NCI-H146 (cell line): ENCODE data around the gene TRPM6.
"Not testable (repeated sequence)": the region's sequence is repeated elsewhere in the genome, so short reads cannot be mapped to it uniquely, and the experiment has no call there.

ENCODE experiments used
- DNase-seq: peaks from one replicate; lab custom pipeline; 2025; lab: John Stamatoyannopoulos, UW

The TRPM6 gene

DNA sequence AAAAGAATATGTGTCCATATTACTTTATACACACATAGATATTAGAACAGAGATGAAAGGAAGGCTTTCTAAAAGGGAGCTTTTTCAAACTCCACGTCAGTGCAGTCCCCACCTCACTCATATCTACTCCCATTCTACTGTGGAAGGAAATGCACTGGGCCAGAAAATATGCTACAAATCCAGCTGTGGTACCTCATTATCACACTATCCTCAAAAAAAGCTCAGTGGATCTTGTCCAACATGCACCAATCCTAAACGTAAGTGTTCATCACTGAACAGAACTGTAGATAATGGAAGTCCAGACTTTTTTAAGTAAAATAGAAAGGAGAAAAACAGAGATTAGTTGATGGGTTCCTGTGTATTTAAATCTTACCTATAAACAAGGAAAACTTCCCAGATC lies 27.9 kb downstream of the TRPM6 start:
- DNase-seq: no peak

DNA sequence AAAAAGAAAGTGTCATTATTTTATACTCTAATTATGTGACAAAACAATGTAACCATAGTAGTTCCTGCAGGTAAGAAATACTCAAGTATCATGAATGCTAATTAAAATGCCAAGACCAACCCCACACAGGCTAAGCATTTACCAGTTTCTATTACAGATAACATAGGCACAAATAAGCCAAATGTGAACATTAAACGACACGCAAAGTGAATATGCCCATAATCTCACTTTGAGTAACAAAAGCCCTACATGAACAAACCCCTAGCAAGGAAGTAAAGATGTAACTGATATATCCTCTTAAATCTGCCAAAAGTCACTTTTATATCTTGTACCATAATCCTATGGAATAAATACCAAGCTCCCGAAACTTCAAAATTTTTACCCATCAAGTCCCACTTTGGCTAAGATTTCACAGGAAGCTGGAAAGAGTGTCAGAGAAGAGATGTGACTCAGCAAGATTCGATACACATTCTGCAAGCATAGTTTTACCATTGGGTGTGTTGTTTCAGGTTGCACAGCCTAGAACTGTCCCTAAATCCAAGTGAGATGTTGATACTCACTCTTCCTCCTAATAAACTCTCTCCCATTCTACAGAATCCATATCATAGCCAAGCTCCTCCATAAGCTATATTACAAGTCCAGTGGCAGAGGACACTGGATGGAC lies 28.8 kb downstream of the TRPM6 start:
- DNase-seq: no peak

DNA sequence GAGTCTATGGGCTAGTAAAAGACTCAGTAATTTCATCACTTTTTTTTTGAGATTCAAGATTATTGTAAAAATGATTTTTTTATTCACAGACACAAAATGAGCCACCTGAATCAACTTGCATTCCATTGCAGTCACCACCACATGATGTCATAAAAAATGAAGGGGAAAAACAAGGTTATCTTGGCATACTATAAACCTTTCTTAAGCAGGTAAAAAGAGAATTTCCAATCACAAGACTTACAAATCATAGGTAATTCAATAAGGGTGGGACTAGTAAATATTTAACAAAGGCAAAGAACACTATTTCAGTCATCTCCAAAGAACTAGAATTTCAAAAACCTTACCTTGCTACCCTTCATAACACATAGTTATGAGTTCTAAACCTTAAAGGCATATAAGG lies 30.7 kb downstream of the TRPM6 start:
- DNase-seq: no peak

DNA sequence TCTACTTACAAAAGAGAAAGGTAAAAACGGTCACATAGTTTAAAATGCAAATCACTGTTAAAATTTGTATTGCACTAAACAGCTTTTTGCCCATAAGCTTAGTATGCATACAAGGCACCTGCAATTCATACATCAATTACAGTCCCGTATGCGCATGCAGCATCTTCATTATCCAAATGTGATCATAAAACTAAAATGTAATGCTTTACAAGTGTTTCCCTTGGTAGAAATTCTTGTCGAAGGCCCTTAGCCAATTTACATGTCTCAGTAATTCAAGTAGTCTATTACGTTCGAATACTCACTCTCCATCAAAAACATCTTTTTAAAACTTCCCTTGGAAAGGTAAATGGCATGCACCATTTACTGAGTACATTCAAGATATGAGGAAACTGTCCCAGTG lies 32.6 kb downstream of the TRPM6 start:
- DNase-seq: no peak

DNA sequence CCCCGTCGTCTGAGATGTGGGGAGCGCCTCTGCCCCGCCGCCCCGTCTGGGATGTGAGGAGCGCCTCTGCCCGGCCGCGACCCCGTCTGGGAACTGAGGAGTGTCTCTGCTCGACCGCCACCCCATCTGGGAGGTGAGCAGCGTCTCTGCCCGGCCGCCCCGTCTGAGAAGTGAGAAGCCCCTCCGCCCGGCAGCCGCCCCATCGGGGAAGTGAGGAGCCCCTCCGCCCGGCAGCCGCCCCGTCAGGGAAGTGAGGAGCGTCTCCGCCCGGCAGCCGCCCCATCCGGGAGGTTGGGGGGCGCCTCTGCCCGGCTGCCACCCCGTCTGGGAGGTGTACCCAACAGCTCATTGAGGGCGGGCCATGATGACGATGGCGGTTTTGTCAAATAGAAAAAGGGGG lies 34.7 kb downstream of the TRPM6 start:
- not testable (repeated sequence) for DNase-seq

DNA sequence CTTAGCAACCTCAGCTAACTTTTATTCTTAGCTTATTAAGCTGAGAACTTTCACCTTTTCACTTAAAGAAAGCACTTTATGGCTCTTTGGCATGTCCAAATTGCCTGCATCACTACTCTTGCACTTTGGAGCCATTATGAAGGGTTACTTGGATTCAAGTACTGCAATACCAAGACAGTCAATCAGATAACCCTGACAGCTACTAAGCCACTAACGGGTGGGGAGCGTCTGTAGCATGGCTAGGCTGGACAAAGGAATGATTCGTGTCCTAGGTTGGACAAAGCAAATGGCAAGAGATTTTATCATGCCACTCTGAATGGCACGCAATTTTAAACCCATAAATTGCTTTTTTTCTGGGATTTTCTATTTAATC lies 39.6 kb downstream of the TRPM6 start:
- no peak for DNase-seq

DNA sequence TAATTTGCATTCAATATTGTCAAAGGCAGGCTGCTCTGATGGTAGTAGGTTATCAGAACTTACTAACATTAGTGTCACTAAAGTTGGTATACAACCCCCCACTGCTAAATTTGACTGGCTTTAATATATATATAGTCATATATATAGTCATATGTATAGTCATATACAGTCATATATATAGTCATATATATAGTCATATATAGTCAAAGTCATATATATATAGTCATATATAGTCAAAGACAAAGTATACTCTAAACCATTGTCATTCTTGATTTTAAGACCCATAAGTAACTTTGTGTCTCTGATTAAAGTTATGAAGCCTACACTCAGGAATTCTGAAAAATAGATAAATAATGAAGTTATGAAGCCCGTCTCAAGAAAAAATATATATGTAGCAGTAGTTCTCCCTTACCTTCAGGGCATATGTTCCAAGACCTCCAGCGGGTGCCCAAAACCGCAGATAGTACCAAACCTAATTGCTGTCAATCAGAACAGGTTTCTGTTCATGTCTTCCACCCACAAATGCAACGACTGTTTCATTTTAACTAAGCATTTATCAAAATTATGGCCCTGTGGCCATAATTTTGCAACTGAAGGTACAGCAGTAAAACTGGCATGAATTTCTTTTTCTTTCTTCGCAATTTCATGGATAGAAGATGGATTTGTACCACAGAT lies 40.1 kb downstream of the TRPM6 start:
- no peak for DNase-seq

DNA sequence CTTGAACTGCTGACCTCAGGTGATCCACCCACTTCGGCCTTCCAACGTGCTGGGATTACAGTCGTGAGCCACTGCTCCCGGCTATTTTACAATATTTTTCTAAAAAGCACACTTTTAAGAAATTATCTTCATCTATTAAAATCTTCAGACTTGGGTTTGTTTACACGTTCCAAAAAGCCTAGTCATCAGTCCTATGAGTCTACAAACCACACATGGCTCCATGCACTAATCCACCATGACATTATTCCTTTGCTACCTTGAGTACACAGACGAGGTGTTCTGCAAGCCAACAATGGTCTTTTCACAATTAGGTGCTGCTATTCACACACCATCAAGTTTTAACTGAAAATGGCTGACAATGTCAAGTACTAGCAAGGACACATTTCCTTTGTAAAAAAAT lies 41.0 kb downstream of the TRPM6 start:
- no peak for DNase-seq

DNA sequence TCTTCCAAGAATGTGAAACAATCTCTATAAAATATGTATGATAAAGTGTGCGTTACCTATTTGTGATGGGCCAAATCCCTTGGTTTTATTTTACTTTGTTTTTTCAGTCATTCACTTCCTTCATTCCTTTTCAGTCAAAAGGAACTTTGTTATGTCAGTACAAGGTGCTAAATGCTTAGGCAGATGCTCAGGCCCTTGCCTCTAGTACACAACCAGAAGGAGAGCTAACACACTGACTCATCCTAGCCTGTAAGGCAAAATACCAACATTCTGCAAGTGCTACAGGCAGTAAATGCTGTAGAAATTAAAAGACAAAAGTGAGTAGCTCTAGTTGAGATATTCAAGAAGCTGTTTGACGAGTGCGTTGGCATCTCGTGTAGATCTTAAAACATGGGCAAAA lies 49.4 kb downstream of the TRPM6 start:
- DNase-seq: no peak

DNA sequence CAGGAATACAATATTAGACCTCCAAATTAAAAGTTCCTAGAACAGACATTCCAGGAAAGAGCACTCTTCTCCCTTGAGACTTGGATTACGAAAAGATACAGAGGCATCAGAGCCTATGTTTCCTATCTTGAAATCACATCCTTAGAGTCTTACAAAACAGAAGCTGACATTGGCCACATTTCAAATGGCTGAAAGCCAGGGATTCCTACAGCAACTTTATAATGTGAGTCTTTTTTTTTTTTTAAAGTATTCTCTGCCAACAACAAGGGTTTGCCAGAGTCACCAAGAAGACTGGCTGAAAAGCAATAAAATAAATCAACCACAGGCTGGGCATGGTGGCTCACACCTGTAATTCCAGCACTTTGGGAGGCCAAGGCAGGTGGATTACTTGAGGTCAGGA lies 63.1 kb downstream of the TRPM6 start:
- no peak for DNase-seq

DNA sequence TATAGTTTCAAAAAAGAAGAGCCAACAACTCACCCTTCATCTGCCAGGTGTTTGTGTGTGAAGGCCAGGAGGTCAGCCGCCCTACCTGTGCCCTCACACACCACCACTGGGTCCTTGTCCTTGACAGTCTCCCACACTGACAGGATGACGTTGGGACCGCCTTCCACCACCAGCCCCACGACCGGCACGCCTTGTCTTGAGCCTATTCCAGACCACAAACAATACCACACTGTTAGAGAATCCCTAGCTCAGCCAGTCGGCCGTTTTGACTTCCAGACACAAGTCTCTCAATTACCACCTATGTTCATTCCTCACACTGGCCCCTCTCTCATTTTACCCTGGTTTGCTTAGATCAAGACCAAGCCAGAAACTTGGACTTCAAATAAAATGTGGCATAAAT lies 66.1 kb downstream of the TRPM6 start:
- no peak for DNase-seq

DNA sequence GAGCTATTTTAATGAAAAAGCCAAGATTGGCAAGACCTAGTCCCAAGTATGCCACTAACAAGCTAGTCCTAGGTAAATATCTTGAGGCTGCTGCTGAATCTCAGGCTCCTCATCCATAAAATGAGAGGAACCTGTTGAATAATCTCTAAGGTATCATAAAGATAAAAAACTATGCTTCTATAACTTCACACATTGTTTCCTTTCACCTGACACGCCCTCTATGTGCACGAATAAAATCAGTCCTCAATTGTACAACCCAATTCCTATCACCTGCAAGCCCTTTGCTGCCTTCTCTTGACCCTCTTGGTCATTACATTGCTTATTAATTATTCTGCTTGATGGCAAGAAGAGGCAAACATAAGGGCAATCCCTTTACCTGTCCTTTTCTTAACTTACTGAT lies 69.9 kb downstream of the TRPM6 start:
- no peak for DNase-seq

DNA sequence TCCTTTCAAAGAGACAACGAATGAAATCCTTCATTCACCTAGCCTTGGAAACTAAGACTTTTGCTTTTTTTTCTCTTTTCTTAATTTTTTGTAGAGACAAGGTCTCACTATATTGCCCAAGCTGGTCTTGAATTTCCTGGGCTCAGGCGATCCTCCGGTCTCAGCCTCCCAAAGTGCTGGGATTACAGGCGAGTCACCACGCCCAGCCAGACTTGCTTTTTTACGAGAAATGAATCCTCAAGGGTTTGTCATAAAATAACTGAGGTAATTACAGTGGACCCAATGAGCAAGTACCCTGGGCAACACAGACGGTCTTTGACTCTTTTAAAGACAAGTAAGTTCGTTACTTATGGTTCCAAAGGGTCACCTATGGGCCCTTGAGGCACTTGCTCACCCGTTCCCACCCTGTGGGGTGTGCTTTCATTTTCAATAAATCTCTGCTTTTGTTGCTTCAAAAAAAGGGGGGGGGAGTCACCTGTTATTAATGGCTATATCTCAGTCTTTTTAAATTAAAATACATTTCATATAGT lies 70.4 kb downstream of the TRPM6 start:
- DNase-seq: no peak

DNA sequence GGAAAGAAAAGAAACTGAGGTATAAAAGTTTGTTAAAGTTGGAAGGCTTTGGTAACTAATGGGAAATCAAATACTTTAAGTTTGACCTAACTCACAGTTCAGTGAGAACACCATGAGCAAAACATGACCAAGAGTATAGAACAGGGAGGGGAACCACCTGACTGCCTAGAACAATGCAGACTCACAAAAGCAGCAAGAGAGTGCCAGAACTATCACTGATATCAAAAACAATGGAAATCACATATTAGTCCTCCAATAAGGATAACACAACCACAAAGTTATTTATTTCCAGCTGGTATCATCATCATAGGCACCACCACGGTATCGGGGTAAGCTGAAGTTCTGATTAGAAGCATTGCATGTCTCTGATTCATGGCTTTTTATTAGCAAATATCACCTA lies 77.5 kb downstream of the TRPM6 start:
- DNase-seq: no peak

DNA sequence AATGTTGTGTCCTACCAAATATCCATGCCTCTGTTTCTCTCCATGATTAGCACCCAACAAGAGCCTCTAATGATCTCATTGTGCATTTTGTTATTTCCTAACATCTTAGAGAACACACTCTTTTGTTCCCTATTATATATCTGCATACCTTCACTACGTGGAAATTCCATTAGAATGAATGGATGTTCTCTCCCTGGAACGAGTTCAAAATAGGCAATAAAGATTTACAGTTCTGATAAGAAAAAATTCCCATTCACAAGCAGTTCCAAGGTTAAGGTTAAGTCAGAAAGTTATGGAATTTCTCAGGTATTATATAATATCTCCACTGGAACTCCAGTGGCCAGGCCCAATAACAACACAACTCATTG lies 83.7 kb downstream of the TRPM6 start:
- no peak for DNase-seq

DNA sequence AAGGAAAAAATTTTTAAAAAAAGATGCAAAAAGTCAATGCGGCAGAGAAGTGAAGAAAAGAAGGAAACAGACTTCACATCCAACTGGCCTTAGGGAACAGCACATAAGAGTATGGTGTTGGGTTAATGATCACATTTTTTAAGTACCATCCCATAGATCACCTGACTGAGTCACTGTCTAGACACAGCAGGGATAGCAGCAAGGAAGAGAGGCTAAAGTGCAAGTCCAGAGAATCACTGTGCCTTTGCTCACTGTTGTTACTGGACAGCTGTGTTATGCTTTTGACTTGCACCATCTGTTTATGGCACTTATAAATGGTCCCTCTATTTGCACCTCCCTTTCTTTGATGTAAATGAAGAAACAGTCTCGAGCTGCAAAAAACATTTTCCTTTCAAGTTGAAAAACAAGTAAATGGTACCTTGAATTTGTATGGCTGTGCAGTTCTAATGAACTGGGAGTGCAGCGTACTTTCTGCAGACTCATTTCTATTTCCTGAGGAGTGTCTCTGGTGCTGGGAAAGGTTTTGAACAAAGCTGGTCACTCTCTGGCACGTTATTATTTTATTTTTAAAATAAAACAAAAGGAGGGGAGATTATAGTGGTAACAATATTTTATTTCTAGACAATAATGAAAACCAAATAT lies 84.2 kb downstream of the TRPM6 start:
- no peak for DNase-seq

DNA sequence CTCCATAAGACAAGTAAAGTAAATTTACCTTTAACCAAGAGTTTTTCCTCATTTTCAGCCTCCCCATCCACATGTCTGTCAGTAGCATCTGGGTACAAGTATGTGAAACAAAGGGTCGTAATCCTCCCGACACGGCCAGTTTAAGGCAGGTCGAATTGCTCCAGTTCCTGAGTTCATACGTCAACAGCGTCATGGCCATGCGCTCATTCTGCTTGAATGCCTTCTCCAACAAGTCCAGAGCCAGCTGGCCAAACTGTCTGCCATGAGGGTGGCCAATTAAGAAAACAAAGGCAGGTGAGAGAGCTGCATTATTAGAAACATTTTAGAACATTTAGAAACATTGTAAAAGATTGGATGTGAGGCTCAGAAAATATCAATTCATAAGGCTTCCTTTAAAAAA lies 87.5 kb downstream of the TRPM6 start:
- peak; percentile 72 for DNase-seq

DNA sequence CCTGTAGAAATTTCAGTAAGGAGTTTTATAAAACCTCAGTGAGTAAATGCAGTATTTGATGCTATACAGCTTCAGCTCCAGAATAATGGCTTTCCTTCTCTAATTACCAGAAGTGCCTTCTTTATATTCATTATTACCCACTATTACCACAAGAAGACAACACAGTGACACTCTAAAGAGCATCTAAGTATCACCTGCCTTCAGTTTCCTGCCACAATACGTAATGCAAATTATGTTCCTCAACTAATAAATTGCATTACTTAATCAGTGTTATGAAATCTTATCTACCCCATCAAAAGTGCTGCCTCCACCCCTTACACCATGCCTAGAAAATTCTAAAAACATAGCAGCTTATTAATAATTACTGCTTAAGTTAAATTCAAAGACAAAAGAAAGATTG lies 91.9 kb downstream of the TRPM6 start:
- no peak for DNase-seq

DNA sequence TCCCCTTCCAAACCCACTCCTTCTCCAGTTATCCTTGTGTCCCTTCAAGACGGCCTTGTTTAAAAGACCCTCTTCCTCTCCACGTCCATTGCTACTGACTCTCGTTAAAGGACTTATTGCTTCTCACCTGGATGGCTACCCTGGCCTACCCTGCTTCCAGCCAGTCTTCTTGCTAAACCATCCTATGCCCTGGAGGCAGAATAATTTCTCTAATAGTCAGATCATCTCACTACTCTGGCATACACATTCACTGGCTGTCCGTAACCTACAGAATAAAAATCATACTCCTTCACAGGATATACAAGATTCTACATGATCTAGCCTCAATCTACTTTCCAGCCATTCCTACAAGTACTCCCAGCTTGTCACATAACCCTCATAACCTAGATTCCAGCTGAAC lies 92.6 kb downstream of the TRPM6 start:
- DNase-seq: no peak

DNA sequence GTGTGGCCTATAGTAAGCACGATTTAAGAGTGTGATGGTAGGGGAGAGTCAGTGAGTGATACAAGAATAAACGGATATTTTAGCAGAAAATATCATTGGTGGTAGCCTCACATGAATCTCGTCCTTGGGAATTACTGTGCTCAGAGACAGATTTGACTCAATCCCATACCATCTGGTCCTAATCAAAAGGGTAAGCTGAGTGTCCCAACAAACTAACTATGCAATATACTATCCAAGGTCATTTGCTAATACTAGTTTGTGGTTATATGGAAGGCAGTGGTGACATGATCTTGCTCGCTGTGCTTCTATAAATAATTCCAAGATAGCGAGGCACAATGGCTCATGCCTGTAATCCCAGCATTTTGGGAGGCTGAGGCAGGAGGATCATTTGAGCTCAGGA lies 103.2 kb downstream of the TRPM6 start:
- no peak for DNase-seq

DNA sequence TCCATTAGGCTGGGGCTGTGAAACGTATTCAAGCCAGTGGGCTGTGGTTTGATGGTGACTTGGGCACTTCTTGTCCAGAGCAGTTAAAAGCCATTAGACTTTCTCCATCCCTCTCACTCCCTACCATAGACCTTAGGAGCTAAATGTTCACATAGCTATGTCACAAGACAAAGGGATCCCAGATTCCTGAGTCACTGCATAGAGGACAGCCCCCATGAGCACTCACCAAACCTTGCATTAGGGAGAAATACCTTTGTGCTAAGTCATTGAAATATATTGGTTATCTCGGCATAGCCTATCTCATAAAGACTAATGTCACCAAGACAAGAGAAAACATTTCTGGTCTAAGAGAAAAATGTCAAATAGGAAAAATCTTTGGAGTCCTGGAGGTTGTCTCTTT lies 104.3 kb downstream of the TRPM6 start:
- no peak for DNase-seq

DNA sequence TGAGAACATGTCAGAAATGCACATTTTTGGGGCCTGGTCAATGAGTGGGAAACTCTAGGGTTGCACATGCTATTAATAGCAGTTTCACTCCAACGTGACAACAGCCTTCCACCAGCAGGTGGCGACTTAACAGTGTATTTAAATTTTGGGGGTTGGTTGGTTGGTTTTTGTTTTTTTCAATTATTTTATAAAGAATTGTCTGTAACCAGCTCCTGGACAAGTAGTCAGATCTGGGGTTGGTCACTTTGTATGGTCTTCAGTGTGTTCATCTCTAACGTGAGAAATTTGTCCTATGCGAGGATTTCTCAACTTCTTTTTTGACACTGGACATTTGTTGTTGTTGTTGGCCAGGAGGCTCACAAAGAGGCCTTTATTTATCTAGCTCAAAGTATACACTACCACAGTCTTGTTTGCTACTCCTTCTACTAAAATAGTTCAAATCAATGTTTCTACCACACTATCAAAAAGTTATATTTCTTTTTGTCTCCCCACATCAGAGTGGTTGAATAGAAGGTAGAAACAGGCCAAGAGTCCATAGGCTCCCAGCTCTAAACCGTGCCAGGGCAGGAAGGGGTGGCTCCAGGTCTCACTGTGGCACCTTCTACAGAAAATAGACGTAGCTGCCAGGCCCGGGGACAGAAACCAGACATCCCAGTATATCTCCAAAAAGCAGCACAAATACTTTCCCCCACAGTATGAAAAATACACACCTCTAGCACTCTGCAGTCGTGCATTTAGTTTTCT lies 110.4 kb downstream of the TRPM6 start:
- peak; percentile 20 for DNase-seq

DNA sequence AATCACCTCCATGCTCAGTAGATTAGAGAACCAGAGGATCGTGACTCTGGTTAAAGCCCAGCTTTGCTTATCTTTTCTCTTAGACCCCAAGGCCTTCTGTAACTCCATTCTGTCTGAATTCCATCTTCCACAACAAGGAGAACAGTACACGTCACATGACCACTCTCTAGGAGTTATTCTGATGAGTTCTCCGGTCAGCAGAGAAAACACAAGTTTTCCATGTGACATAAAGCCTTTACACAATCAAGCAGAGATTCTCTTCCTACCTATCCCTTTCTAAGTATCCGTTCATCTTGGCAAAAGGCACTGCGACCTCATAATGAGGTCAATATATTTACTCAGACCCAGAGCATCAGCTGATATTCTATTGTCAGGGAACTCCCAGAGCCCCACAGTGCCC lies 112.3 kb downstream of the TRPM6 start:
- no peak for DNase-seq
